Astrocyte of the cerebellum (primary cell): ENCODE measurements around the gene CNTRL.

ENCODE experiments used
- DNase-seq: peaks from one replicate; pipeline ENCODE4 v3.0.0-alpha.2; 2011; ENCODE audit warnings: low read depth
- H3K4me3 ChIP-seq: 2 replicates; pipeline ENCODE4 v1.5.1; 2011; ENCODE audit warnings: mild to moderate bottlenecking, low read depth, low read length, moderate library complexity
- CTCF ChIP-seq: IDR thresholded peaks from 2 replicates; pipeline ENCODE4 v1.5.1; 2012; ENCODE audit warnings: low read length, low read depth, moderate library complexity, mild to moderate bottlenecking; ENCODE audit errors: missing control alignments
- in situ Hi-C: cut with HindIII; loops from 2 replicates; pipeline ENCODE4 v1.10.0; 2017; ENCODE audit warnings: low sequenced_read_pairs

Gene CNTRL

DNA sequence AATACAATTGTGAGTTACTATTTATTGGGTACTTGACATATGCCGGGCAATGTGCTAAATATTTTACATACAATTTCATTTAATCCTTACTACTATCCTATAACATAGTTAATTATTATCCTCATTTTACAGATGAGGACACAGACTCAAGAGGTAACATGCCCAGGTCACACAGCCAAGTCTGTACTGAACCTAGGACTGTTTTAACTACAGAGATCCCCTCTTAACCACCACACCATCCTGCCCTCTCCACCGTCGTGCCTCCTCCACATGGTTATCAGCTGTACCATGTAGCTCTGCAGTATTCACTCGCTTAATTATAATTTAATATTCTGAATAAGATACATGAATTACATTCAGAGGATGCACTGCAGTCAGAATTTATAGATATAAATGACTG, 121.6 kb downstream of the CNTRL start:
- H3K4me3 ChIP-seq, result no peak overlapping the region
- no peak for DNase-seq

GRCh38 chr9:121197132-121197531, 122.4 kb downstream of the CNTRL start:
- no peak overlapping the region for H3K4me3 ChIP-seq
- DNase-seq, result no peak
- no peak for TF ChIP-seq CTCF
- in situ Hi-C loops, result no loop called here

More for the DNA sequence above, 121.6 kb downstream of the CNTRL start:
- in situ Hi-C loops, result no loop called here
- TF ChIP-seq CTCF, result no peak

DNA sequence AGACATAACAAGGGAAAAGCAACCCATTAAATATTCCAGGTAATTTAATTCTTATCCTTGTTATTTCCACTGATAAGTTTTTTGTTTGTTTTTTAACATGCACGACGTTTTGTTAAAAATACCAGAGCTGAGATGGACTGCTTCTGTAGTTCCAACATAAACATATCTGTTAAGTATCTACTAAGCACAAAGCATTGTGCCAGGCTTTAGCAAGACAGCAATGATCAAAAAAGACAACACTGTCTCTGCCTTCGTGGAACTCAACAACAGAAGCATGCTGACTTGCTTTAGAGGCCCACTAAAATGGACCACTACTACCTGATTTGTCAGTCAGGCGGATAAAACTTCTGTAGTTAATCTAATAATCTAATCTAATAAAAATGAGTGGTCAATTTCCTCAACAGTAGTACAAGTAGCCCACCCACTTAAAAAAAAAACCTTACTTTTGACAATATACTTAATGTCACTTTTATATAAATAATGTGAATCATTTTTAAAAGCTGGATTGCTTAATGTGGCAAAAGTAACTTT, 123.8 kb downstream of the CNTRL start:
- TF ChIP-seq CTCF, result no peak
- in situ Hi-C loops, result no loop called here
- no peak for DNase-seq
- H3K4me3 ChIP-seq, result no peak overlapping the region

- no peak for TF ChIP-seq CTCF
- in situ Hi-C loops, result no loop called here
- no peak for DNase-seq
Observed at GRCh38 chr9:121199921-121200320, 125.2 kb downstream of the CNTRL start.

GRCh38 chr9:121200356-121200755, 125.6 kb downstream of the CNTRL start:
- TF ChIP-seq CTCF, result no peak
- DNase-seq, result no peak
- peak overlapping the region; percentile 77 for H3K4me3 ChIP-seq
- in situ Hi-C loops, result no loop called here

More at GRCh38 chr9:121199921-121200320, 125.2 kb downstream of the CNTRL start:
- peak overlapping the region; percentile 77 for H3K4me3 ChIP-seq

DNA sequence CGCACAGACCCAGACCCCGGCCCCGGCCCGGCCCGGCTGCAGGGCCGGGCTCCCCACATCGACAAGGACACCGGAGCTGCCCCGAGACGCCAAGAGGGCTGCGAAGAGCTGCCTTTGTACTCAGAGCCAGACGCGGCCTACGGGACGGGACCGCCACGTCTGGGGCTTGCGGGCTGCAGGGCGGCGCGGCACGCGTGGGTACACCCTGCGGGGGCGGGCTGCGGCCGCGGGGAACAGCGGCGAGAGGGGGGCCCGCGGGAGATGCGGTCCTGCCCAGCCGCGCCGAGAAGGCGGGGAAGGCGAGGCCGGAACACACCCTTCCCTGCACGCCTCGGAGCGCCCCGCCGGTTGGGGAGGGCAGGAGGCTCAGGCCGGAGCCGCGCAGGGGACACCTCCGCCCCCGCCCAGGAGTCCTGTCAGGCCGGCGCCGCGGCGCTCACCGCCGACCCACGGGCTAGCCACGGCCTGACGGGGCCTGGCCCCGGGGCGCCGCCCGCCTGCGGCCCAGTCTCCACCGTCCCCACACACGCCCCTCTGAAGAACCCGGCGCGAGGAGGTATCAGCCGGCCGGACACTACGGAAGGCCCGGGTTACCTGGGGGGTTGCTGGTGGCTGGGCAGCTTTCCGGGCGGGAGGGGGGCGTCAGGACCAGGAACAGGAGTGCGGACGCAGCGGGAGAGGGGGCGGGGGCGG, 126.4 kb downstream of the CNTRL start:
- DNase-seq, result no peak
- peak overlapping the region; percentile 77 for H3K4me3 ChIP-seq
- in situ Hi-C loops, result no loop called here
- no peak for TF ChIP-seq CTCF
